ENCODE measurements around the gene FRYL. TPM values are rescaled to one million over a fixed set of nuclear protein-coding genes. Genes with fewer than 3 reads are reported as not detected.

The FRYL gene
- total and polyA plus RNA-seq, 2 of the 13 experiments (the other 11 are each of a cell fraction or from before 2014, with no cell fraction given): 9.7 to 19.6 TPM

DNA sequence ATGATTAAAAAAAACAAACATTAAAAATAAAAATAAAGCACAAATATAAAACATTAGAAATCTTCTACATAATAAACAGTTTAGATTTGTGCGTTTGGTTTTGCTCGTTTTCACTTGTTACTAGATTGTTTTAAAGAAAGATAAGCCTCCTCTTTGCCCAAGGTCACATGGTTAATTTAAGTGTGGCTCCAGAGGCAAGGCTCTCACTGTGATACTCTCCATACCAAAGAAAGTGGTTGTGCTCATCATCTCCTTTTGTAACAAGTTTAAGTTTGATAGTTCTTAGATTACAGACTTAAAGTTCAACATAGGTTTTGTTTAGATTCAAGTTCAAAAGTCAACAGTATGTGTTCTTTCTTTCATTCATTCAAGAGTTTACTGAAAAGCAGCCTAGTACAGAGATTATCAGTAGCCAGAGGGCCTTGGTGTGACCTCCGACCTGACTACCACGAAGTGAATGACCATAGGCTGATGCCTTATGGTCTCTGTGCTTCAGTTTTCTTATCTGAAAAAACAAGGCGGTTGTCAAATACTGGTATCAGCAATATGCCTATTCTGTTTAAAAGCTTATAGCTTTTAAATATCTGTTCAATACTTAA is 156.8 kb downstream of the FRYL start (continued):
- peak; percentile 100 for TF ChIP-seq BCL6 (CRISPR knock-in tag; IDR thresholded peaks at IDR 0.05)
- no peak for TF ChIP-seq BORCS8-MEF2B (CRISPR knock-in tag; IDR thresholded peaks at IDR 0.05)
- TF ChIP-seq, protein P1, sequence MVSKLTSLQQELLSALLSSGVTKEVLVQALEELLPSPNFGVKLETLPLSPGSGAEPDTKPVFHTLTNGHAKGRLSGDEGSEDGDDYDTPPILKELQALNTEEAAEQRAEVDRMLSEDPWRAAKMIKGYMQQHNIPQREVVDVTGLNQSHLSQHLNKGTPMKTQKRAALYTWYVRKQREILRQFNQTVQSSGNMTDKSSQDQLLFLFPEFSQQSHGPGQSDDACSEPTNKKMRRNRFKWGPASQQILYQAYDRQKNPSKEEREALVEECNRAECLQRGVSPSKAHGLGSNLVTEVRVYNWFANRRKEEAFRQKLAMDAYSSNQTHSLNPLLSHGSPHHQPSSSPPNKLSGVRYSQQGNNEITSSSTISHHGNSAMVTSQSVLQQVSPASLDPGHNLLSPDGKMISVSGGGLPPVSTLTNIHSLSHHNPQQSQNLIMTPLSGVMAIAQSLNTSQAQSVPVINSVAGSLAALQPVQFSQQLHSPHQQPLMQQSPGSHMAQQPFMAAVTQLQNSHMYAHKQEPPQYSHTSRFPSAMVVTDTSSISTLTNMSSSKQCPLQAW (CRISPR knock-in tag; IDR thresholded peaks at IDR 0.05): no peak
- TF ChIP-seq GABPB1 (CRISPR knock-in tag; IDR thresholded peaks at IDR 0.05): no peak
- TF ChIP-seq KAT8 (CRISPR knock-in tag; IDR thresholded peaks at IDR 0.05): 0 out of 2 replicates have a peak, but pooled peaks have one; percentile 40
- TF ChIP-seq CENPT (CRISPR knock-in tag; IDR thresholded peaks at IDR 0.05; ENCODE audit: low read depth): no peak
- TF ChIP-seq SRY (CRISPR knock-in tag; IDR thresholded peaks at IDR 0.05): no peak
- TF ChIP-seq ZNF12 (CRISPR knock-in tag; IDR thresholded peaks at IDR 0.05): no peak
- TF ChIP-seq NFATC3 (CRISPR knock-in tag; IDR thresholded peaks at IDR 0.05): no peak
- TF ChIP-seq, protein P2, sequence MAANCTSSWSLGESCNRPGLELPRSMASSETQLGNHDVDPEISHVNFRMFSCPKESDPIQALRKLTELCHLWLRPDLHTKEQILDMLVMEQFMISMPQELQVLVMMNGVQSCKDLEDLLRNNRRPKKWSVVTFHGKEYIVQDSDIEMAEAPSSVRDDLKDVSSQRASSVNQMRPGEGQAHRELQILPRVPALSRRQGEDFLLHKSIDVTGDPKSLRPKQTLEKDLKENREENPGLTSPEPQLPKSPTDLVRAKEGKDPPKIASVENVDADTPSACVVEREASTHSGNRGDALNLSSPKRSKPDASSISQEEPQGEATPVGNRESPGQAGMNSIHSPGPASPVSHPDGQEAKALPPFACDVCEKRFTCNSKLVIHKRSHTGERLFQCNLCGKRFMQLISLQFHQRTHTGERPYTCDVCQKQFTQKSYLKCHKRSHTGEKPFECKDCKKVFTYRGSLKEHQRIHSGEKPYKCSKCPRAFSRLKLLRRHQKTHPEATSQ (CRISPR knock-in tag; IDR thresholded peaks at IDR 0.05; ENCODE audit: borderline replicate concordance): no peak
- TF ChIP-seq ZNF468 (CRISPR knock-in tag; IDR thresholded peaks at IDR 0.05): no peak
- TF ChIP-seq REPIN1 (CRISPR knock-in tag; IDR thresholded peaks at IDR 0.05; ENCODE audit: borderline replicate concordance, low read depth): 0 out of 2 replicates have a peak, but pooled peaks have one; percentile 47
- TF ChIP-seq, protein P3, sequence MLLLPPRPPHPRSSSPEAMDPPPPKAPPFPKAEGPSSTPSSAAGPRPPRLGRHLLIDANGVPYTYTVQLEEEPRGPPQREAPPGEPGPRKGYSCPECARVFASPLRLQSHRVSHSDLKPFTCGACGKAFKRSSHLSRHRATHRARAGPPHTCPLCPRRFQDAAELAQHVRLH (CRISPR knock-in tag; IDR thresholded peaks at IDR 0.05; ENCODE audit: borderline replicate concordance, low read depth): 0 out of 2 replicates have a peak, but pooled peaks have one; percentile 25
- TF ChIP-seq ZNF180 (CRISPR knock-in tag; IDR thresholded peaks at IDR 0.05; ENCODE audit: borderline replicate concordance, low read depth): no peak
- no peak for TF ChIP-seq U2AF1 (optimal IDR thresholded peaks at IDR 0.05; ENCODE audit: low read depth, low read length)
- TF ChIP-seq ISL2 (CRISPR knock-in tag; IDR thresholded peaks at IDR 0.05): peak; percentile 74
- TF ChIP-seq DNMT1 (CRISPR knock-in tag; IDR thresholded peaks at IDR 0.05): no peak
- TF ChIP-seq SMARCE1 (IDR thresholded peaks at IDR 0.05; ENCODE audit: borderline replicate concordance): no peak
- no peak for TF ChIP-seq ZNF264 (CRISPR knock-in tag; IDR thresholded peaks at IDR 0.05)
- TF ChIP-seq SPEN (CRISPR knock-in tag; IDR thresholded peaks at IDR 0.05; ENCODE audit: low read depth): no peak
- no peak for TF ChIP-seq ZNF713 (CRISPR knock-in tag; IDR thresholded peaks at IDR 0.05)
- TF ChIP-seq, protein P4, sequence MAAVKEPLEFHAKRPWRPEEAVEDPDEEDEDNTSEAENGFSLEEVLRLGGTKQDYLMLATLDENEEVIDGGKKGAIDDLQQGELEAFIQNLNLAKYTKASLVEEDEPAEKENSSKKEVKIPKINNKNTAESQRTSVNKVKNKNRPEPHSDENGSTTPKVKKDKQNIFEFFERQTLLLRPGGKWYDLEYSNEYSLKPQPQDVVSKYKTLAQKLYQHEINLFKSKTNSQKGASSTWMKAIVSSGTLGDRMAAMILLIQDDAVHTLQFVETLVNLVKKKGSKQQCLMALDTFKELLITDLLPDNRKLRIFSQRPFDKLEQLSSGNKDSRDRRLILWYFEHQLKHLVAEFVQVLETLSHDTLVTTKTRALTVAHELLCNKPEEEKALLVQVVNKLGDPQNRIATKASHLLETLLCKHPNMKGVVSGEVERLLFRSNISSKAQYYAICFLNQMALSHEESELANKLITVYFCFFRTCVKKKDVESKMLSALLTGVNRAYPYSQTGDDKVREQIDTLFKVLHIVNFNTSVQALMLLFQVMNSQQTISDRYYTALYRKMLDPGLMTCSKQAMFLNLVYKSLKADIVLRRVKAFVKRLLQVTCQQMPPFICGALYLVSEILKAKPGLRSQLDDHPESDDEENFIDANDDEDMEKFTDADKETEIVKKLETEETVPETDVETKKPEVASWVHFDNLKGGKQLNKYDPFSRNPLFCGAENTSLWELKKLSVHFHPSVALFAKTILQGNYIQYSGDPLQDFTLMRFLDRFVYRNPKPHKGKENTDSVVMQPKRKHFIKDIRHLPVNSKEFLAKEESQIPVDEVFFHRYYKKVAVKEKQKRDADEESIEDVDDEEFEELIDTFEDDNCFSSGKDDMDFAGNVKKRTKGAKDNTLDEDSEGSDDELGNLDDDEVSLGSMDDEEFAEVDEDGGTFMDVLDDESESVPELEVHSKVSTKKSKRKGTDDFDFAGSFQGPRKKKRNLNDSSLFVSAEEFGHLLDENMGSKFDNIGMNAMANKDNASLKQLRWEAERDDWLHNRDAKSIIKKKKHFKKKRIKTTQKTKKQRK (IDR thresholded peaks at IDR 0.05; ENCODE audit: low read length): no peak
- TF ChIP-seq NR2F2 (IDR thresholded peaks at IDR 0.05; ENCODE audit: borderline replicate concordance, low read depth): peak; percentile 87
- TF ChIP-seq MYNN (CRISPR knock-in tag; IDR thresholded peaks at IDR 0.05; ENCODE audit: low read depth): no peak

Measured in HepG2 (cell line).